Measurements from ENCODE around the gene CFAP68.
"Not testable (repeated sequence)": the region's sequence is repeated elsewhere in the genome, so short reads cannot be mapped to it uniquely, and the experiment has no call there.

Gene CFAP68

GRCh38 chr11:111870886-111871692 lies 8.3 kb upstream of the CFAP68 start, which contains the start of gene ALG9:
TSS of gene ALG9 (minus strand) at chr11:111871581. CDS start at chr11:111871482, 99 bp downstream.
- DNase-seq, result peak; percentile 92

GRCh38 chr11:111871693-111872161 lies 7.6 kb upstream of the CFAP68 start:
- no peak for DNase-seq

- DNase-seq, result no peak
Observed at GRCh38 chr11:111878385-111878848, 924 bp upstream of the CFAP68 start.

- no peak for DNase-seq
Observed at GRCh38 chr11:111879637-111879960, 258 bp downstream of the CFAP68 start.

- DNase-seq, result no peak
Observed at GRCh38 chr11:111882202-111882601, 2.9 kb downstream of the CFAP68 start.

- not testable (repeated sequence) for DNase-seq
Observed at GRCh38 chr11:111885053-111885452, 5.7 kb downstream of the CFAP68 start.

GRCh38 chr11:111886032-111886431 lies 6.7 kb downstream of the CFAP68 start:
- DNase-seq, result no peak

GRCh38 chr11:111886844-111887243 lies 7.5 kb downstream of the CFAP68 start:
- no peak for DNase-seq

GRCh38 chr11:111905411-111905810 lies 26.1 kb downstream of the CFAP68 start:
- no peak for DNase-seq

- DNase-seq, result no peak
Observed at GRCh38 chr11:111906680-111907079, 27.3 kb downstream of the CFAP68 start.

GRCh38 chr11:111908639-111909305 lies 29.4 kb downstream of the CFAP68 start:
- DNase-seq, result no peak

- DNase-seq, result no peak
Observed at GRCh38 chr11:111909378-111909777, 30.0 kb downstream of the CFAP68 start.

- DNase-seq, result no peak
Observed at GRCh38 chr11:111910676-111911562, 31.6 kb downstream of the CFAP68 start.

- no peak for DNase-seq
Observed at GRCh38 chr11:111911563-111912401, 32.4 kb downstream of the CFAP68 start, which contains the start of gene CRYAB. TSS of gene CRYAB (minus strand) at chr11:111911770. CDS start at chr11:111911724, 46 bp downstream.

GRCh38 chr11:111912535-111912934 lies 33.2 kb downstream of the CFAP68 start, which contains the start of gene HSPB2:
TSS of gene HSPB2 (plus strand) at chr11:111912734. CDS start at chr11:111912830, 96 bp downstream.
- no peak for DNase-seq

- DNase-seq, result no peak
Observed at GRCh38 chr11:111913031-111913861, 33.9 kb downstream of the CFAP68 start.

GRCh38 chr11:111913997-111914396 lies 34.7 kb downstream of the CFAP68 start:
- no peak for DNase-seq

GRCh38 chr11:111916768-111917167 lies 37.4 kb downstream of the CFAP68 start:
- no peak for DNase-seq

- no peak for DNase-seq
Observed at GRCh38 chr11:111917312-111917711, 38.0 kb downstream of the CFAP68 start.

- DNase-seq, result no peak
Observed at GRCh38 chr11:111917788-111918187, 38.4 kb downstream of the CFAP68 start.

All from activated naive CD4-positive, alpha-beta T cell treated with Interleukin-2 at 50 U/mL for 16 hours (primary cell).